Left ventricle myocardium superior (tissue), 1 donor: Measurements from ENCODE around the gene SPEF2. TPM values are rescaled to one million over a fixed set of nuclear protein-coding genes. Genes with fewer than 3 reads are reported as not detected.

ENCODE experiments used
- ATAC-seq: fragments of 200-7000 bp; cut with Tn5 transposase; one replicate; pipeline ENCODE4 v1.9.1; 2020; ENCODE audit warnings: mild to moderate bottlenecking, moderate library complexity
- DNase-seq: peaks from one replicate; pipeline ENCODE4 v3.0.0-alpha.2; 2020
- intact Hi-C: fragments of 100-400 bp; cut with micrococcal nuclease; formaldehyde crosslinking; loops from one replicate; pipeline ENCODE4 v1.11.0; 2022
- long read RNA-seq: library from polyadenylated mRNA; unstranded; transcript quantifications from one replicate; pipeline ENCODE4 v2.0.0, GENCODE V29; 2021
- total RNA-seq: library from RNA; stranded (reverse); fragmentation: NEBNext Ultra II Directional; extraction: Animal tissue kit (Norgen Biotek cat#: 25700); gene quantifications from one replicate; pipeline ENCODE4 v1.2.1, GENCODE V29; 2021
- donor health status: DM: no; HTN: yes; CAD: no; lungs with severe emphysema.

SPEF2 gene
- total RNA-seq = 2.7 TPM
- long read RNA-seq, partial matches to known transcripts = 0 of 1 reads
- long read RNA-seq, other reads (novel, unspliced or antisense) = 0 of 1 reads

- intact Hi-C loops = loop anchor here (10.0 kb wide), 1 partner anchor 307 kb away; no protein-coding TSS in a partner anchor
- ATAC-seq (peak; percentile 100), DNase-seq (peak; percentile 86)
These were observed at the start of gene SPEF2 for GRCh38 chr5:35617435-35618303. Gene SPEF2 (plus strand): TSS chr5:35617863. CDS start chr5:35617998, 135 bp downstream.

GRCh38 chr5:35575578-35575977 lies 42.1 kb upstream of the SPEF2 start:
- no peak for DNase-seq
- intact Hi-C loops = no loop called here
- ATAC-seq = no peak

GRCh38 chr5:35587419-35587818 lies 30.2 kb upstream of the SPEF2 start:
- ATAC-seq (no peak), DNase-seq (no peak)
- intact Hi-C loops = no loop called here

- DNase-seq (no peak), ATAC-seq (no peak)
- intact Hi-C loops = no loop called here
These were observed 24.3 kb upstream of the SPEF2 start for GRCh38 chr5:35593338-35593737.

GRCh38 chr5:35598707-35599370 lies 18.8 kb upstream of the SPEF2 start:
- no peak for DNase-seq
- intact Hi-C loops = no loop called here
- no peak for ATAC-seq

- intact Hi-C loops = no loop called here
- ATAC-seq = no peak
- no peak for DNase-seq
These were observed 17.1 kb upstream of the SPEF2 start for GRCh38 chr5:35600591-35600990.

- no peak for ATAC-seq
- intact Hi-C loops = no loop called here
These were observed 8.5 kb upstream of the SPEF2 start for GRCh38 chr5:35608881-35609779.

GRCh38 chr5:35617060-35617434 lies 616 bp upstream of the SPEF2 start:
- ATAC-seq (no peak), DNase-seq (no peak)
- intact Hi-C loops = loop anchor here (10.0 kb wide), 1 partner anchor 308 kb away; no protein-coding TSS in a partner anchor

More at GRCh38 chr5:35608881-35609779, 8.5 kb upstream of the SPEF2 start:
- no peak for DNase-seq

- ATAC-seq = no peak
- intact Hi-C loops = loop anchor here (10.0 kb wide), 1 partner anchor 307 kb away; no protein-coding TSS in a partner anchor
- DNase-seq = no peak
These were observed 607 bp downstream of the SPEF2 start for GRCh38 chr5:35618304-35618636.

- intact Hi-C loops = loop anchor here (10.0 kb wide), 1 partner anchor 306 kb away; no protein-coding TSS in a partner anchor
- ATAC-seq (no peak), DNase-seq (no peak)
These were observed 1.1 kb downstream of the SPEF2 start for GRCh38 chr5:35618781-35619180.

GRCh38 chr5:35622974-35623373 lies 5.3 kb downstream of the SPEF2 start:
- DNase-seq (no peak), ATAC-seq (no peak)
- intact Hi-C loops = no loop called here

GRCh38 chr5:35623991-35624390 lies 6.3 kb downstream of the SPEF2 start:
- intact Hi-C loops = no loop called here
- no peak for DNase-seq
- no peak for ATAC-seq

GRCh38 chr5:35626108-35626507 lies 8.4 kb downstream of the SPEF2 start:
- DNase-seq (no peak), ATAC-seq (no peak)
- intact Hi-C loops = no loop called here

- ATAC-seq (no peak), DNase-seq (no peak)
- intact Hi-C loops = no loop called here
These were observed 8.9 kb downstream of the SPEF2 start for GRCh38 chr5:35626553-35626952.

- intact Hi-C loops = no loop called here
- ATAC-seq (no peak), DNase-seq (no peak)
These were observed 16.7 kb downstream of the SPEF2 start for GRCh38 chr5:35634326-35634725.

GRCh38 chr5:35640623-35641022 lies 23.0 kb downstream of the SPEF2 start:
- DNase-seq (no peak), ATAC-seq (no peak)
- intact Hi-C loops = no loop called here

- no peak for ATAC-seq
- no peak for DNase-seq
- intact Hi-C loops = no loop called here
These were observed 26.9 kb downstream of the SPEF2 start for GRCh38 chr5:35644543-35644942.

- intact Hi-C loops = no loop called here
- DNase-seq = no peak
- ATAC-seq = no peak
These were observed 29.5 kb downstream of the SPEF2 start for GRCh38 chr5:35647128-35647527.

GRCh38 chr5:35647712-35648111 lies 30.0 kb downstream of the SPEF2 start:
- intact Hi-C loops = no loop called here
- ATAC-seq (no peak), DNase-seq (no peak)
